HG02973 (cell line): ENCODE measurements around the gene GALP.
"Not testable (repeated sequence)": the region's sequence is repeated elsewhere in the genome, so short reads cannot be mapped to it uniquely, and the experiment has no call there.

Experiments used
- ATAC-seq: cut with Tn5 transposase; IDR thresholded peaks from one replicate; pipeline ENCODE4 v1.9.1; 2021; ENCODE audit warnings: moderate library complexity; ENCODE audit not compliant: unreplicated experiment

GALP gene

DNA sequence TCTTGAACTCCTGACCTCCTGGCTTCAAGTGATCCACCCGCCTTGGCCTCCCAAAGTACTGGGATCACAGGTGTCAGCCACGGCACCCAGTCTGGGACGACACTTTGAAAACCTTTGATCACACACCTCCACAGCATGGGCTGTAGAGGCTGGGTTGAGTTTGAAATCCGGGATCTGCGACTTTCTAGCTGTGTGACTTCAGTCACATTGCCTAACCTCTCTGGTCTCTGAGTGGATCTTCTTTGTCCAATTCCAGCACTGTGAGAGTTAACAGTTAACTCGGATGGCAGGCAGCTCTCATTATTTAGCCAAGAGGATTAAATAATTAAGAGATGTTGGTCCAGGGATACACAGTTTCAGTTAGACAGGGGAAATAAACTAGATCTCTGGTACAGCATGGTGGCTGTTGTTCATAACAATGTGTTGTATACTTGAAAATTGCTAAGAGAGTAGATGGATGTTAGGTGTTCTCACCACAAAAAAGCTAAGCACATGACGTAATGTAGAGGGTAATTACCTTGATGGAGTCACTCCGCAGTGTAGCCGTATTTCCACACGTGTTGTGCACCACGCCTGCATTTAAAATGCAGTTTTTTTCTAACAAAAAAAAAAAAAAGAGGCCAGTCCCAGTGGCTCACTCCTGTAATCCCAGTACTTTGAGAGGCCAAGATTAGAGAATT is 1.9 kb downstream of the GALP start:
- ATAC-seq = no peak

DNA sequence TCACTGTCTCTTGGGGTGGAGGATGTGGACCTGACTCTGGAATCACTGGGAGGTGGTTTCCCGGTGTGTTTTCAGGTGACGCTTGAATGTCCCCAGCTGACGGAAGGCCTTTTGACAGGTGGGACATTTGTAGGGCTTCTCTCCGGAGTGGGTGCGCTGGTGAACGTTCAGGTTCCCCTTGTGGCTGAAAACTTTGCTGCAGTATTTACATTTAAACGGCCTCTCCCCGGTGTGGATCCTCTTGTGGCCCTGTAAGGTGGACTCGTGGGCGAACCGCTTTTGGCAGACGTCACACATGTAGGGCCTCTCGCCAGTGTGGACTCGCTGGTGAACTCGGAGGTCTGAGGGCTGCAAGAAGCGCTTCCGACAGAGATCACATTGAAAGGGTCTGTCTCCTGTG is 14.0 kb downstream of the GALP start:
- no peak for ATAC-seq

DNA sequence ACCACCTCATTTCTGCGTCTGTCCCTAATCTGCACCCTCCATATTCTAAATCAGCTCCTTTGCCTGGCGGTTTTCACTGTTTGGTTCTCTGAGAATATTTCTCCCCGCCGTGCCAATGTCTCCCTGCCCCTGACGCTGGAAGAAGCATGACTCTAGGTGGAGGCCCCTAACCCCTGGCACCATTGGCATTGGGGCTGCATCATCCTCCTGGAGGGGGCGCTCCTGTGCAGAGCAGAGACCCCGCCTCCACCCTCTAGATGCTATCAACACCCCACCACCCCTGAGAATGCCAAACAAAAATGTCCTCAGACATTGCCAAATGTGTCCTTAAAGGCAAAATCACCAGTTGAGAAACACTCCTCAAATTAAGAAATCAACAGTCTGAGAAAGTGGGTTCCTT is 15.3 kb downstream of the GALP start:
- ATAC-seq = no peak

GRCh38 chr19:56191711-56192110 is 15.9 kb downstream of the GALP start:
- no peak for ATAC-seq

DNA sequence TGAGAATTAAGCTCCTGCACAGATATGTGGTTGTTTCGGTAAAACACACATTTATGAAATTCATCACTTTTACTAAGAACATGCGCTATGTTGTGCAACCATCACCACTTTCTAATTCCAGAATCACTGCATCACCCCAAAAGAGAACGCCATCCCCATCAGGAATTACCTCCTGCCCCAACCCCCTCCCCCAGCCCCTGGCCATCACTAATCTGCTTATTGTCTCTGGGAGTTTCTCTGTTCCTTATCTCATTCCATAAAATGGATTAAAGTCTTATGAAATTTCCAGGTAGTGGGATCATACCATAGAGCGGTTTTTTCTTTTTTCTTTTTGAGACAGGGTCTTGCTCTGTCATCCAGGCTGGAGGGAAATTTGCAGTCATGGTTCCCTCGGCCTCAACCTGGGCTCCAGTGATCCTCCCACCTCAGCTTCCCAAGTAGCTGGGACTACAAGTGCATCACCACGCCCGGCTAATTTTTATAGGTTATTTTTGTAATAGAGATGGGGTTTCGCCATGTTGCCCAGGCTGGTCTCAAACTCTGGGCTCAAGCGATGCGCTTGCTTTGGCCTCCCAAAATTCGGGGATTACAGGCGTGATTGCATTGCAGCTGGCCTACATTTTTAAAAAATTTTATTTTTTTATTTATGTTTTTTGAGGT is 18.3 kb downstream of the GALP start:
- ATAC-seq = no peak

DNA sequence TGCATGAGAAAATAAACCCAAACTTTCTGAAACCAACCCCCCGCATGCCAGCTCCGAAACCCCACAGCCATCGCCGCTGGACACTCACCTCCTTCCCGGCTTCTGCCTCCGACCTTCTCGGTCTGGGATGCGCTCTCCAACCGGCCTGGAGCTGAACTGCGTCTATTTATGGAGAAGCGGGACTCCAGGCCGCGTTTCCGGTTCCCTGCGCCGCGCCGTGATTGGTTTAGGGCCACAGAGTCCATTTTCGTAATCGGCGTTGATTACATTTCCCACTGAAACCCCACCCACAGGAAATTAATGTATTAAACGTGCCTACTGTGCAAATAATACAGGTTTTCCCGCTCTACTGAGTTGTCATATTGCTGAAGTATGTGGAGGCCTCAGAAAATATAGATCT is 21.8 kb downstream of the GALP start, which contains the start of gene ZSCAN5B:
TSS of gene ZSCAN5B (minus strand) at position 138 of the 400 bp plus-strand sequence. CDS start 4,731 bp downstream, outside the sequence.
- not testable (repeated sequence) for ATAC-seq

- ATAC-seq = no peak
These were observed 23.9 kb downstream of the GALP start for GRCh38 chr19:56199687-56200086.

GRCh38 chr19:56201973-56202372 is 26.2 kb downstream of the GALP start, which contains the start of gene ZSCAN5C:
ZSCAN5C (plus strand) TSS chr19:56202273; CDS start chr19:56205914, 3,641 bp downstream.
- no peak for ATAC-seq

GRCh38 chr19:56207581-56207980 is 31.8 kb downstream of the GALP start:
- ATAC-seq = not testable (repeated sequence)

- ATAC-seq = no peak
These were observed 33.3 kb downstream of the GALP start for GRCh38 chr19:56209091-56209490.

- ATAC-seq = not testable (repeated sequence)
These were observed 34.2 kb downstream of the GALP start for GRCh38 chr19:56210036-56210435.

GRCh38 chr19:56211718-56212117 is 35.9 kb downstream of the GALP start:
- ATAC-seq = no peak

- ATAC-seq = no peak
These were observed 41.5 kb downstream of the GALP start for GRCh38 chr19:56217039-56217949.

GRCh38 chr19:56218961-56219360 is 43.2 kb downstream of the GALP start:
- ATAC-seq = no peak

- ATAC-seq = not testable (repeated sequence)
These were observed 45.6 kb downstream of the GALP start for GRCh38 chr19:56221442-56221841.

GRCh38 chr19:56221851-56222250 is 46.0 kb downstream of the GALP start:
- no peak for ATAC-seq

DNA sequence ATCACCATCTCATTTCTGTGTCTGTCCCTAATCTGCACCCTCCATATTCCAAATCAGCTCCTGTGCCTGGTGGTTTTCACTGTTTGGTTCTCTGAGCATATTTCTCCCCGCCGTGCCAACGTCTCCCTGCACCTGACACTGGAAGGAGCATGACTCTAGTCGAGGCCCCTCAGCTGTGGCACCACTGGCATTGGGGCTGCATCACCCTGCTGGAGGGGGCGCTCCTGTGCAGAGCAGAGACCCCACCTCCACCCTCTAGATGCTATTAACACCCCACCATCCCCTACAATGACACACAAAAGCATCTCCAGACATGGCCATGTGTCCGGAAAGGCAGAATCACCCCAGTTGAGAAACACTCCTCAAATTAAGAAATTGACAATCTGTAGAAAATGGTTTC is 47.1 kb downstream of the GALP start:
- no peak for ATAC-seq

- ATAC-seq = no peak
These were observed 47.7 kb downstream of the GALP start for GRCh38 chr19:56223481-56223880.
